GM23338 (cell line): ENCODE data around the gene FOXA2.

Experiments used
- CREB1 ChIP-seq: fragments of 250-450 bp; sonication (Bioruptor Pico); IDR thresholded peaks from 2 replicates; pipeline ENCODE4 v1.5.0; 2020; ENCODE audit warnings: low read depth, mild to moderate bottlenecking, moderate library complexity
- EZH2 ChIP-seq: fragments of 200-600 bp; sonication (generic); IDR thresholded peaks from one replicate; pipeline ENCODE4 v1.8.0; 2017; ENCODE audit warnings: antibody characterized with exemption, mild to moderate bottlenecking, low read depth; ENCODE audit not compliant: unreplicated experiment
- EZH2phosphoT487 ChIP-seq: fragments of 200-600 bp; sonication (generic); IDR thresholded peaks from one replicate; pipeline ENCODE4 v1.8.1; 2018; ENCODE audit warnings: antibody characterized with exemption; ENCODE audit not compliant: unreplicated experiment
- JUNB ChIP-seq: IDR thresholded peaks from one replicate; pipeline ENCODE4 v1.6.1; 2016; ENCODE audit warnings: antibody characterized with exemption; ENCODE audit not compliant: unreplicated experiment
- POLR2AphosphoS5 ChIP-seq: IDR thresholded peaks from 2 replicates; pipeline ENCODE4 v1.6.1; 2016; ENCODE audit warnings: antibody characterized with exemption, low read depth
- ZNF114 ChIP-seq: fragments of 250-450 bp; sonication (Bioruptor Pico); IDR thresholded peaks from 2 replicates; pipeline ENCODE4 v1.5.0; 2020; ENCODE audit warnings: mild to moderate bottlenecking, moderate library complexity
- ZNF331 ChIP-seq: fragments of 250-450 bp; sonication (Bioruptor Pico); IDR thresholded peaks from 2 replicates; pipeline ENCODE4 v1.5.0; 2020; ENCODE audit warnings: low read depth, mild to moderate bottlenecking, moderate library complexity
- TF ChIP-seq, protein P1 (sequence below), 2 experiments: fragments of 200-600 bp in 1 of 2; sonication (generic) in 1 of 2; conservative IDR thresholded peaks; 2 replicates each; pipeline versions ENCODE4 v1.5.1 to v1.6.1; 2016 to 2017; ENCODE audit warnings: antibody characterized with exemption in 2 of 2, low read depth in 2 of 2, mild to moderate bottlenecking in 2 of 2, moderate library complexity in 1 of 2
- TF ChIP-seq, protein P2 (sequence below): IDR thresholded peaks from 2 replicates; pipeline ENCODE4 v1.6.1; 2016; ENCODE audit warnings: antibody characterized with exemption
- TF ChIP-seq, protein P3 (sequence below): IDR thresholded peaks from one replicate; pipeline ENCODE4 v1.6.1; 2018; ENCODE audit warnings: antibody characterized with exemption; ENCODE audit not compliant: unreplicated experiment

DNA sequence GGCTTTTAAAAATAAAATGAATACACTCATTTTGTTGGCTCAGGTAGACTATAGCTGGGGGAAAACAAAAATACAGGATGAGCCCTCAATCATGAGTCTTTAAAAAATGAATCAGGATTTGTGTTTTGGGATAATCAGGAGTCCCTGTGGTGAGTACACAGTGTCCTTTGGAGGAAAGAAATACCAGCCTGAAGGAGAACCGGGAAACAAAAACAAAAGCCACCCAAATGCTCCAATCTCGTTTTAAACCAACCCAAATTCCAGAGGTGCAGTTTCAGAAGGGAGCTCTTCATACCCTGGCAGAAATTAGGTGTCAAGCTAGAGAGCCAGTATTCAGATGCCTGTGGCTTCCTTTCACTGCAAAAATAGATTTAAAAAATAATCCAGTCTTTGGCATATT lies 23.3 kb upstream of the FOXA2 start:
- TF ChIP-seq POLR2AphosphoS5 (no peak), CREB1 (CRISPR knock-in tag) (no peak), EZH2 (no peak), JUNB (no peak), EZH2phosphoT487 (no peak), ZNF331 (no peak), ZNF114 (CRISPR knock-in tag) (no peak)
- TF ChIP-seq, protein P1, sequence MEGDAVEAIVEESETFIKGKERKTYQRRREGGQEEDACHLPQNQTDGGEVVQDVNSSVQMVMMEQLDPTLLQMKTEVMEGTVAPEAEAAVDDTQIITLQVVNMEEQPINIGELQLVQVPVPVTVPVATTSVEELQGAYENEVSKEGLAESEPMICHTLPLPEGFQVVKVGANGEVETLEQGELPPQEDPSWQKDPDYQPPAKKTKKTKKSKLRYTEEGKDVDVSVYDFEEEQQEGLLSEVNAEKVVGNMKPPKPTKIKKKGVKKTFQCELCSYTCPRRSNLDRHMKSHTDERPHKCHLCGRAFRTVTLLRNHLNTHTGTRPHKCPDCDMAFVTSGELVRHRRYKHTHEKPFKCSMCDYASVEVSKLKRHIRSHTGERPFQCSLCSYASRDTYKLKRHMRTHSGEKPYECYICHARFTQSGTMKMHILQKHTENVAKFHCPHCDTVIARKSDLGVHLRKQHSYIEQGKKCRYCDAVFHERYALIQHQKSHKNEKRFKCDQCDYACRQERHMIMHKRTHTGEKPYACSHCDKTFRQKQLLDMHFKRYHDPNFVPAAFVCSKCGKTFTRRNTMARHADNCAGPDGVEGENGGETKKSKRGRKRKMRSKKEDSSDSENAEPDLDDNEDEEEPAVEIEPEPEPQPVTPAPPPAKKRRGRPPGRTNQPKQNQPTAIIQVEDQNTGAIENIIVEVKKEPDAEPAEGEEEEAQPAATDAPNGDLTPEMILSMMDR (conservative IDR thresholded peaks at IDR 0.05; ENCODE audit: low read depth in 2 of 2) = no peak
- TF ChIP-seq, protein P2, sequence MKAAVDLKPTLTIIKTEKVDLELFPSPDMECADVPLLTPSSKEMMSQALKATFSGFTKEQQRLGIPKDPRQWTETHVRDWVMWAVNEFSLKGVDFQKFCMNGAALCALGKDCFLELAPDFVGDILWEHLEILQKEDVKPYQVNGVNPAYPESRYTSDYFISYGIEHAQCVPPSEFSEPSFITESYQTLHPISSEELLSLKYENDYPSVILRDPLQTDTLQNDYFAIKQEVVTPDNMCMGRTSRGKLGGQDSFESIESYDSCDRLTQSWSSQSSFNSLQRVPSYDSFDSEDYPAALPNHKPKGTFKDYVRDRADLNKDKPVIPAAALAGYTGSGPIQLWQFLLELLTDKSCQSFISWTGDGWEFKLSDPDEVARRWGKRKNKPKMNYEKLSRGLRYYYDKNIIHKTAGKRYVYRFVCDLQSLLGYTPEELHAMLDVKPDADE = no peak
- TF ChIP-seq, protein P3, sequence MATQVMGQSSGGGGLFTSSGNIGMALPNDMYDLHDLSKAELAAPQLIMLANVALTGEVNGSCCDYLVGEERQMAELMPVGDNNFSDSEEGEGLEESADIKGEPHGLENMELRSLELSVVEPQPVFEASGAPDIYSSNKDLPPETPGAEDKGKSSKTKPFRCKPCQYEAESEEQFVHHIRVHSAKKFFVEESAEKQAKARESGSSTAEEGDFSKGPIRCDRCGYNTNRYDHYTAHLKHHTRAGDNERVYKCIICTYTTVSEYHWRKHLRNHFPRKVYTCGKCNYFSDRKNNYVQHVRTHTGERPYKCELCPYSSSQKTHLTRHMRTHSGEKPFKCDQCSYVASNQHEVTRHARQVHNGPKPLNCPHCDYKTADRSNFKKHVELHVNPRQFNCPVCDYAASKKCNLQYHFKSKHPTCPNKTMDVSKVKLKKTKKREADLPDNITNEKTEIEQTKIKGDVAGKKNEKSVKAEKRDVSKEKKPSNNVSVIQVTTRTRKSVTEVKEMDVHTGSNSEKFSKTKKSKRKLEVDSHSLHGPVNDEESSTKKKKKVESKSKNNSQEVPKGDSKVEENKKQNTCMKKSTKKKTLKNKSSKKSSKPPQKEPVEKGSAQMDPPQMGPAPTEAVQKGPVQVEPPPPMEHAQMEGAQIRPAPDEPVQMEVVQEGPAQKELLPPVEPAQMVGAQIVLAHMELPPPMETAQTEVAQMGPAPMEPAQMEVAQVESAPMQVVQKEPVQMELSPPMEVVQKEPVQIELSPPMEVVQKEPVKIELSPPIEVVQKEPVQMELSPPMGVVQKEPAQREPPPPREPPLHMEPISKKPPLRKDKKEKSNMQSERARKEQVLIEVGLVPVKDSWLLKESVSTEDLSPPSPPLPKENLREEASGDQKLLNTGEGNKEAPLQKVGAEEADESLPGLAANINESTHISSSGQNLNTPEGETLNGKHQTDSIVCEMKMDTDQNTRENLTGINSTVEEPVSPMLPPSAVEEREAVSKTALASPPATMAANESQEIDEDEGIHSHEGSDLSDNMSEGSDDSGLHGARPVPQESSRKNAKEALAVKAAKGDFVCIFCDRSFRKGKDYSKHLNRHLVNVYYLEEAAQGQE = no peak
